PFSK-1 (cell line): ENCODE measurements around the gene STEAP2.

Experiments
- POLR2AphosphoS5 ChIP-seq: IDR thresholded peaks from 2 replicates; pipeline ENCODE4 v1.6.1; 2012; ENCODE audit warnings: low read depth, mild to moderate bottlenecking, control low read depth, low read length, moderate library complexity
- SIN3A ChIP-seq: IDR thresholded peaks from 2 replicates; pipeline ENCODE4 v1.6.1; 2012; ENCODE audit warnings: mild to moderate bottlenecking, low read length, moderate library complexity, borderline replicate concordance; ENCODE audit not compliant: insufficient read depth
- TAF1 ChIP-seq: IDR thresholded peaks from 2 replicates; pipeline ENCODE4 v1.6.1; 2012; ENCODE audit warnings: low read length, control low read depth, borderline replicate concordance; ENCODE audit not compliant: insufficient read depth
- TF ChIP-seq, protein P1 (sequence below), 2 experiments: IDR thresholded peaks; 2 replicates each; pipeline versions ENCODE4 v1.6.1 to v1.8.0; 2011 to 2012; ENCODE audit warnings: low read depth in 2 of 2, low read length in 2 of 2, control low read depth in 1 of 2, inconsistent platforms in 1 of 2, mild to moderate bottlenecking in 1 of 2, moderate library complexity in 1 of 2; ENCODE audit not compliant: insufficient read depth in 1 of 2

DNA sequence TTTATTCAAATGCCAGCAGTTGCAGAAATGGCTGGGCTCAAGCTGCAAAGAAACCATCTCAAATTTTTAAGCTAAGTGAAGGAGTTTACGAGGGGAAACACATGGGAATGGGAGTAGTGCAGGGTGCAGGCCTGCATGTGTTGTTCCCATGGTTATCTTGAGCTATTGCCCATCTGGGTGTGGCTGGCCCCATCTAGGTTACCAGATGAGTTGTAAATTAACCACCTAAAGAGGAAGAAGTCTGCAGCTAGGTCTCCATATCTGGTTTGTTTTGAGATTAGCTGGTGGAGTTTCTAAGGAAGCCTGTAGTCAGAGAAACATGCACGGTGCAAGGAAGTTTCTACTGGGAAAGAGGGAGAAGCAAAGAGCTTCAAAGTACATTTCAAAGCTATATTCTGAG is 23.3 kb upstream of the STEAP2 start:
- TF ChIP-seq SIN3A (no peak), POLR2AphosphoS5 (no peak), TAF1 (no peak)
- TF ChIP-seq, protein P1, sequence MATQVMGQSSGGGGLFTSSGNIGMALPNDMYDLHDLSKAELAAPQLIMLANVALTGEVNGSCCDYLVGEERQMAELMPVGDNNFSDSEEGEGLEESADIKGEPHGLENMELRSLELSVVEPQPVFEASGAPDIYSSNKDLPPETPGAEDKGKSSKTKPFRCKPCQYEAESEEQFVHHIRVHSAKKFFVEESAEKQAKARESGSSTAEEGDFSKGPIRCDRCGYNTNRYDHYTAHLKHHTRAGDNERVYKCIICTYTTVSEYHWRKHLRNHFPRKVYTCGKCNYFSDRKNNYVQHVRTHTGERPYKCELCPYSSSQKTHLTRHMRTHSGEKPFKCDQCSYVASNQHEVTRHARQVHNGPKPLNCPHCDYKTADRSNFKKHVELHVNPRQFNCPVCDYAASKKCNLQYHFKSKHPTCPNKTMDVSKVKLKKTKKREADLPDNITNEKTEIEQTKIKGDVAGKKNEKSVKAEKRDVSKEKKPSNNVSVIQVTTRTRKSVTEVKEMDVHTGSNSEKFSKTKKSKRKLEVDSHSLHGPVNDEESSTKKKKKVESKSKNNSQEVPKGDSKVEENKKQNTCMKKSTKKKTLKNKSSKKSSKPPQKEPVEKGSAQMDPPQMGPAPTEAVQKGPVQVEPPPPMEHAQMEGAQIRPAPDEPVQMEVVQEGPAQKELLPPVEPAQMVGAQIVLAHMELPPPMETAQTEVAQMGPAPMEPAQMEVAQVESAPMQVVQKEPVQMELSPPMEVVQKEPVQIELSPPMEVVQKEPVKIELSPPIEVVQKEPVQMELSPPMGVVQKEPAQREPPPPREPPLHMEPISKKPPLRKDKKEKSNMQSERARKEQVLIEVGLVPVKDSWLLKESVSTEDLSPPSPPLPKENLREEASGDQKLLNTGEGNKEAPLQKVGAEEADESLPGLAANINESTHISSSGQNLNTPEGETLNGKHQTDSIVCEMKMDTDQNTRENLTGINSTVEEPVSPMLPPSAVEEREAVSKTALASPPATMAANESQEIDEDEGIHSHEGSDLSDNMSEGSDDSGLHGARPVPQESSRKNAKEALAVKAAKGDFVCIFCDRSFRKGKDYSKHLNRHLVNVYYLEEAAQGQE (IDR thresholded peaks at IDR 0.05; ENCODE audit: insufficient read depth in 1 of 2, low read depth in 2 of 2, low read length in 2 of 2): no peak
